DND-41 (cell line): ENCODE measurements around the gene PRKRA.

Experiments used
- EZH2 ChIP-seq: IDR thresholded peaks from 3 replicates; pipeline ENCODE4 v1.6.1; 2012; ENCODE audit warnings: borderline replicate concordance, low read depth, mild to moderate bottlenecking, moderate library complexity, low read length, inconsistent platforms; ENCODE audit not compliant: severe bottlenecking
- TF ChIP-seq, protein P1 (sequence below): IDR thresholded peaks from 2 replicates; pipeline ENCODE4 v1.5.1; 2012; ENCODE audit warnings: borderline replicate concordance, low read length, moderate library complexity, mild to moderate bottlenecking; ENCODE audit not compliant: poor library complexity, severe bottlenecking; ENCODE audit errors: extremely low read depth

DNA sequence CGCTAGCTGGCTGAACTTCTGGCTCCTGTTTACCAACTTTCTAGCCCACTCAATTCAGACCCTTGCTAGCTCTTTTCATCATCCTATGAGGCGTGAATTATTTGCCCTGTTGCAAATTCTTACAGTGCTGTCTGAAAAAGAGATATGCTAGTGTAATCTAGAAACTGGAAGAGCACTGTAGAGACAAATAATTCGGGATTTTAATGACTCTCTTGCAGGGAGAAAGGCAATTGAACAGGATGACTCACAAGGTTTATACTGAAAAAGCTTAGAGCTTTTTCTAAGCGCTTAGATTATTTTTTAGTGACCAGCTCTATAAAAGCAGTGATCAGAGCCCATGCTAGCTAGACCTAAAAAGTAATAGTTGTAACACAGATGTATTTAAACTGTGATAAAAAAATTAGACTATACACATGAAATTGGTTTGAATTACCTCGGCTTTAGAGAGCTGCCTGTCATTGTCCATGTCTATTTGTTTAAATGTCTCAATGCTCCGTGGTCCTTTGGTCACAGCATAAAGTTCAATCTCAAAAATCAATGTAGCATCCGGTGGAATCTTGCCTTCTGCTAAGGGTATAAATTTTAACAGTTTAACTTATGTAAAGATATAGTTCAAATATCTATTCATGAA lies 18.4 kb upstream of the PRKRA start:
- TF ChIP-seq, protein P1, sequence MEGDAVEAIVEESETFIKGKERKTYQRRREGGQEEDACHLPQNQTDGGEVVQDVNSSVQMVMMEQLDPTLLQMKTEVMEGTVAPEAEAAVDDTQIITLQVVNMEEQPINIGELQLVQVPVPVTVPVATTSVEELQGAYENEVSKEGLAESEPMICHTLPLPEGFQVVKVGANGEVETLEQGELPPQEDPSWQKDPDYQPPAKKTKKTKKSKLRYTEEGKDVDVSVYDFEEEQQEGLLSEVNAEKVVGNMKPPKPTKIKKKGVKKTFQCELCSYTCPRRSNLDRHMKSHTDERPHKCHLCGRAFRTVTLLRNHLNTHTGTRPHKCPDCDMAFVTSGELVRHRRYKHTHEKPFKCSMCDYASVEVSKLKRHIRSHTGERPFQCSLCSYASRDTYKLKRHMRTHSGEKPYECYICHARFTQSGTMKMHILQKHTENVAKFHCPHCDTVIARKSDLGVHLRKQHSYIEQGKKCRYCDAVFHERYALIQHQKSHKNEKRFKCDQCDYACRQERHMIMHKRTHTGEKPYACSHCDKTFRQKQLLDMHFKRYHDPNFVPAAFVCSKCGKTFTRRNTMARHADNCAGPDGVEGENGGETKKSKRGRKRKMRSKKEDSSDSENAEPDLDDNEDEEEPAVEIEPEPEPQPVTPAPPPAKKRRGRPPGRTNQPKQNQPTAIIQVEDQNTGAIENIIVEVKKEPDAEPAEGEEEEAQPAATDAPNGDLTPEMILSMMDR: no peak
- TF ChIP-seq EZH2: no peak
